HG02798 (cell line): Measurements from ENCODE around the gene TRIP12.
"Not testable (repeated sequence)": the region's sequence is repeated elsewhere in the genome, so short reads cannot be mapped to it uniquely, and the experiment has no call there.

Experiments used
- ATAC-seq: cut with Tn5 transposase; IDR thresholded peaks from one replicate; pipeline ENCODE4 v1.9.1; 2021; ENCODE audit warnings: mild to moderate bottlenecking; ENCODE audit not compliant: unreplicated experiment, poor library complexity

TRIP12 gene

DNA sequence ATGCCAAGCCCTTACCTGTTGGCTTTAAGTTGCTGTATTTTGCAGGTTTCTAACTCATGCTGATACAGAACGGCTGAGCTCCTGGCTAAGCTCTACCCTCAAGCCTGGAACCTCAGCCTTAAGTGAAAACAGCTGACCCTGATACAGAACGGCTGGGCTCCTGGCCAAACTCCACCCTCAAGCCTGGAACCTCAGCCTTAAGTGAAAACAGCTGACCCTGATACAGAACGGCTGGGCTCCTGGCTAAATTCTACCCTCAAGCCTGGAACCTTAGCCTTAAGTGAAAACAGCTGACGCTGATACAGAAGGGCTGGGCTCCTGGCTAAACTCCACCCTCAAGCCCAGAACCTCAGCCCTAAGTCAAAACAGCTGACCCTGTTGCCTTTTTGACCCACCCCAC is 189.9 kb downstream of the TRIP12 start:
- ATAC-seq, result no peak

- no peak for ATAC-seq
Observed at GRCh38 chr2:229731363-229731762, 190.4 kb downstream of the TRIP12 start.

- no peak for ATAC-seq
Observed at GRCh38 chr2:229728370-229728769, 193.4 kb downstream of the TRIP12 start.

DNA sequence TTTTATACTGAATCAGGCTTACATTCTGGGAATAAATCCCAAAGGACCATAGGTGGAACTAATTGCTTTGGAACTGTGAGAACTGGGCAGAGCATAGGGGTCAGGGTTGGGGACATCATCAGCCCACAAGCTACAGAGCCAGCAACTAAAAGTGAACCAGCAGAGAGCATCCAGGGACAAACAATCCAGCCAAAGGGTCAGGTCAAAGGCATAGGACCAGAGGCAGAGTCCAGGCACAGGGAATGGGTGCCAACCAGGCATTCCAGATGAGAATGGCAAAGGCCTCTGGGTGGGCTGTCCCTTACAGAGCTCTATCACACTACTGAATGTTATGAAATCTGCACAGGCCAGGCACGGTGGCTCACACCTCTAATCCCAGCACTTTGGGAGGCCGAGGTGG is 195.2 kb downstream of the TRIP12 start:
- ATAC-seq, result no peak

DNA sequence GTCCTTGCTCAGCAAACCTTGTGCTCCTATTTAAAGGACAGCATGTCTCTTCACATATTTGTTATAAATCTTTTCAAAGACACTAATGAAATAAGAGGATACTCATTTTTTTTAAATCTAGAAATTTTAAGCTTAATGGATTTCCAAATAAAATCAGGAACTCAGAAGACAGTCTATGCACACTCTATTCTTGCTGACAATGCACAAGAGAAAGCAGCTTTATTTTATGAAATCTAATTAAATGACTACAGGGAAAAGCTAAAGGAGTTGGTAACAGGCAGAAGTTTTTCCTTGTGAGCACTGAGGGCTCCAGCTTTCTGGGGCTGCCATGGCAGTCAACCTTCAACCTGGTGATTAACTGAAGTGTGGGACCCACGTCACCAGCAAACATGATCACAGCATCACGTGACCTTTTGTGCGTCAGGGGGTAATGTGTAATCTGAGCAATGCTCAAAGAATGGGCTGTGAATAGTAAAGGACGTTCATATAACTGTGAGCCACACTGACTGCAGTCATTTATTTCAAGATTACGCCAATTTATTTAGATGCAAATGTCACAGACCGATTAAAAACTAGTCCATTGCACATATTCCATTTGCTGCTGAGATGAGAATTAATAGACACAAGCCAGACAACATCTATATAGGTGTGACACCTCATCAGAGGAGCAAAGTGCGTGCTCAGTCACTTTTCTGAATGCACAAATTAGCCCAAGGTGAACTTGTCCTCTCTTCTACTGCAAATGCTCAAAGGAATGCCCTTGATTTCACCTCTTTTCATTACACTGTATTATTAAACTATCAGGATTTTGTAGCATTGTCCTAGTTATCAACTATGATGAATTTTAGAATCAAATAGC is 195.9 kb downstream of the TRIP12 start:
- ATAC-seq, result no peak

DNA sequence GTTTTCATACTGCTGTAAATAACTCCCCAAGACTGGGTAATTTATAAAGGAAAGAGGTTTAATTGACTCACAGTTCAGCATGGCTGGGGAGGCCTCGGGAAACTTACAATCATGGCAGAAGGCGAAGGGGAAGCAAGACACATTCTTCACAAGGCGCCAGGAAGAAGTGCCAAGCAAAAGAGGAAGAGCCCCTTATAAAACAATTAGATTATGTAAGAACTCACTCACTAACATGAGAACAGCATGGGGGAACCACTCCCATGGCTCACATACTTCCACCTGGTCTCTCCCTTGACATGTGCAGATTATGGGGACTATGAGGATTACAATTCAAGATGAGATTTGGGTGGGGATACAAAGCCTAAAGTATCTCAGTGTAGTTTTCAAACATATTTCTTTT is 198.6 kb downstream of the TRIP12 start:
- ATAC-seq, result not testable (repeated sequence)

GRCh38 chr2:229719926-229720647 is 201.7 kb downstream of the TRIP12 start:
- ATAC-seq, result no peak

DNA sequence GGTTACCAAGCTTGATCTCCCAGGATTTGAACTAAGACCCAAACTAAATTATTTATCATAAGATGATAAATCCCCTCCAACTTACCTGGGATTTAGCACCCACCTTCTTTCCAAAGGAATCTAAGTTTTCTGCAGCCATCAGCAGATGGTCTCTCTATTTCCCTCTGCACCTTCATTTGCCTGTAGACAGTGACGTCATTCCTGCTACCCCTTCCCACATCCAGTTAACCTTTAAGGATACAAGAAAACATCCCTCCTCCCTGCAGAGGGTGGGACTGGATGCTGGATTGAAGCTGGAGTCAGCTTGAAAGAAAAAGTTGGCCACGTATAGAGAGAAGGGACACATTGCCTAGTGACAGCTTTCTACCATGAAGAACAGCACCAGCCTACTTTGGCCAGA is 203.8 kb downstream of the TRIP12 start:
- ATAC-seq, result no peak

DNA sequence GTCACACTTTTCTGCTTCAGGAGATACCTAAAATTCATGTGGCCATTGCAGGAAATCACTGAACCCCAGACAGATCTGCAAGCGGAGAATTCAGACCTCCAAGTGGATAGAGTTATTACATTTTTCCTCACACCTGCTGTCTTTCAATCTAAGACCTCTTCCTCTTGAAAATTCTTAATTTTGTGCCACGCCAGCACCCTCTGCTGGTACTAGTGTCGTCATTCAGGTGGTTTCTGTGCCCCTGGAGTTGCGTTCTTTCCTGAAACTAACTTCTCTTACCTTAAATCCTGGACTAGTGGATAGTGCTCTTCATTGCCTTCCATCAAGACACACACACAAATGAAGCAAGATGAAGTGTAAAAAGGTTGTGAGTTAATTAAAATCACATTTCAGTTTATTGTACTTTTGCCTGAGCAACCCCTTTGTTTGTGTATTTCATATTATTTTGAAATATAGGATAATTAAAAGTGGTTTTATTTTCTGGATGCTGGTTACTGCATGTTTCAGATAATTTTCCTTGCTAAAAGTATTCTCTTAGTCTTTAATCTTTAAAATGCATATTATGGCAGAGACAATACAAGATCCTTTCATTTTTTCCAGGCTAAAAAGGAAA is 205.8 kb downstream of the TRIP12 start:
- no peak for ATAC-seq

DNA sequence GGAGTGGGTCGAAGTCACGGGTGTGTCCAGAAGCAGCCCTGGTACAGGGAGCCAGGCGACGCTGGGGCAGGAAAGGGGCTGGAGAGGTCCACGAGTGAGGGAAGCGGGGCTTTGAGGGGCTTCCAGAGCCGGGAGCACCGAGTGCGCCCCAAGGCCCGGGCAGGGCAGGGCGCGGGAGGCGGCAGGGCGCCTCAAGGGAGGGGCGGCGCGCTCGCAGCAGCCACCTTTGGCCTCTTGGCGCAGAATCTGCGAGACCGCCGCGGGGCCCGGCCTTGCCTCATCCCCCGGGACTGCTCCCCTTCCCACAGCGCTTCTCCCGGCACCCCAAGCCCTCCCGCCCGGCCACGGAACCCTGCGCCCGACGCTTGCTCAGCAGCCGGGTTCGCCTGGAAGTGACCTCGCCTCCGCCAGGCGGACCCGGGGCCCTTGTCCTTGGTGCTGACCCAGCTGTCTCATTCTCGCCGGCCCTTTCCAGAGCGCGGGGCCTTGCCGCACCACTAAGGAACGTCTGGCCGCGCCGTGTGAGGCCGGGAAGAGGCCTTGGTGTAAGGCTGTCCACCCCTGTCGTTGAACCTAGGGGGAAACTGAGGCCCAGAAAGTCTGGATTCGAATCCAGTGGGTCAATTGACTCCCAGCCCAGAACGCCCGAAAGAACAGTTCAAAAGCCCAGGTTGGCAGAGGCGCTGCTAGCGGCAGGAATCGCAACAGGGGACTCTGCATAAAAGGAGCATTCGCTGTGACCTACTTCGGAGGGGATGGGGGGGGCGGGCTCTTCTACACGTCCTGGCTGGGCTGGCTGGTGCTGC is 206.9 kb downstream of the TRIP12 start:
- peak; percentile 23 for ATAC-seq

DNA sequence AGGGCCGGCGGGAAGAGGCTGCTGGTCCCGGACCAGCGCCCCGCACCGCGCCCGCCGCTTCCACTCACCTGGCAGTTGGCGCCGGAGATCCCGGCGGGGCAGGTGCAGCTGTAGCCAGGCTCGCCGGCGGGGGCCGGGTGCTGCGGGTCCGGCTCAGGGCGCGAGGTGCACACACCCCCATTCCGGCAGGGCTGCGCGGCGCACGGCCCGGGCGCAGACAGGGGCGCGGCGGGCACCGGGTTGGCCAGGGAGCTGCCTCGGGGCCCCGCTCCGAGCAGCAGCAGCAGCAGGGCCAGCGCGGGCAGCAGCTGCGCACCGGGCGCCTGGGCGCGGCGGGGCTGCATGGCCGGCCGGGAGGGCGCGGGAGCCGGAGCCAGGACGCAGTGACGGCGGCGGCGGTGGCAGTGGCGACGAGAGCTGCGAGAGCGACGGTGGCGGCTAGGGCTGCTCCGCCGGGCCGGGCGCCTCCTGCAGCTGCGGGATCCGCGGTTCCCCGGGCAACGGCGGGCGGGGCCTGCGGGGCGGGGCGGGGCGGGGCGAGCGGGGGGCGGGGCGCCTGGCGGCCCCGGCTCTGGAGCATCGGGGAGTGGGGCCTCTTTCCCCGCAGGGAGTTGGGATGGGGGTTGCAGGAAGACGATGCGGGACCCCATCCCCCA is 207.6 kb downstream of the TRIP12 start, which contains the start of gene DNER:
DNER (minus strand) TSS at position 476 of the 656 bp plus-strand sequence; CDS start at position 344, 132 bp downstream.
- peak; percentile 84 for ATAC-seq
